Measurements from ENCODE around the gene YTHDF1.

Gene YTHDF1

DNA sequence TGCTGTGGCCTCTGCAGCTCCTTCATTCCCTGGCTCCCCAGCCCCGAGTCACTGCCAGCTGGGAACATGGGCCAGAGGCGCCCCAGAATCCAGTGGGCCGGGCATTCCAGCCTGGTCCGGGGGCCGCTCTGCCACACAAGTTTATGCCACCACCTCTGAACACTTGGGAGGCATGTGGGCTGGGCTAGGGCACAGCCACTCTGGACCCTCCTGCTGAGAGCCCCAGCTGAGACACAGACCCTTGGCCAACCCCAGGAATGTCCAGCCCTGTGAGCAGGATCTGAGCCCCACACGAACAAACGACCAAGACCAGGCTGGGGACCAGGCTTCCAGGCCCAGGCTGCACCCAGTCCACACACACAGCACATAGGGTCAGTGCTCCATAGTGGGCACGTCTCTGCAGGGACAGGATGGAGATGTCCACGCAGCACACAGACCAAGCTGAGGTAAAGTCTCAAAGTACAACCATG lies 33.0 kb downstream of the YTHDF1 start:
- Mint-ChIP-seq H3K4me1 (peaks cover 6% of the 10 kb centered on the region), H3K27me3 (peaks cover 21% of the 10 kb centered on the region), H3K27ac (no peak overlapping the region), H3K4me3 (no peak overlapping the region), H3K36me3 (ENCODE audit: low read depth) (no peaks in the 10 kb centered on the region), H3K9me3 (no peaks in the 10 kb centered on the region)
- DNase-seq (no peak), ATAC-seq (peak; percentile 3)

DNA sequence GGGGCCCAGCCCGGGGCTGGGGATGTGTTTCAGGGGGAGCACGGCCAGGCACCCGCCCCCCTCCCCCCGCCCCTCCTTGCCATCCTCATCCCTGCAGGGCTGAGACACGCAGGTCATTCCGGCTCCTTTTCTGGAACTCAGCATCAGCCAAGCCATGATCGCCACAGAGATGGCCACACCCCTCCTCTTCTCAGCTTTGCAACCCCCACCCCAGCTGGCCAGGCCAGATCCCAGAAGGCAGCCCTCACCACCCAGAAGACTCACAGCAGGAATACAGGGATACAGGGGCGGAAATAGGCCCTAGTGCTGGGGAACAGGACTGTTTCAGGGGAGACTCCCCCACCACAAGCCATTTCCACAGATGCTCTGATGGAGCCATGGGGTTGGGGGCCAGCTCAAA lies 33.5 kb downstream of the YTHDF1 start:
- Mint-ChIP-seq H3K4me1 (peaks cover 8% of the 10 kb centered on the region), H3K36me3 (ENCODE audit: low read depth) (no peaks in the 10 kb centered on the region), H3K9me3 (no peaks in the 10 kb centered on the region), H3K27me3 (peaks cover 23% of the 10 kb centered on the region), H3K4me3 (no peak overlapping the region), H3K27ac (no peak overlapping the region)
- DNase-seq: no peak
- no peak for ATAC-seq

DNA sequence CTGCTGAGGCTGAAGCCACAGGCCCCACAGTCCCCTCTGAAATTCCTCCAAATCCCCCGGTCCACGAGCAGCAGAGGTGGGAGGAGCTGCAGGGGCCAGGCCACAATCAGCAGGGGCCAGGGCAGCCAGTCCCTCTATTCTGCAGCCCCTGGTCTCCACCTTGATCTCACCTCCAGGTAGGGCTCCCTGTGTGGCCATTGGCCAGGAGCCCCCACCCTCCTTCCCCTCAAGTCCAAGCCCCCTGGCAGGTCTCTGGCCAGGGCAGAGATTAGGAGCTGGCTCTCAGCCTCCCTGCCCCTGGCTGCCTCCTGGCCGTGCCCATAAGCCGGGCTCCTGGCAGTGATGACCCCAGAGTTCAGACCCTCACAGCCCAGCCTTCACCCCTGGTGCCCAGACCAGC lies 34.7 kb downstream of the YTHDF1 start:
- H3K4me3 Mint-ChIP-seq: no peak overlapping the region
- H3K27ac Mint-ChIP-seq: no peak overlapping the region
- H3K27me3 Mint-ChIP-seq: peaks cover 33% of the 10 kb centered on the region
- H3K4me1 Mint-ChIP-seq: peaks cover 12% of the 10 kb centered on the region
- no peaks in the 10 kb centered on the region for H3K9me3 Mint-ChIP-seq
- no peak for ATAC-seq
- no peaks in the 10 kb centered on the region for H3K36me3 Mint-ChIP-seq (ENCODE audit: low read depth)
- DNase-seq: no peak

DNA sequence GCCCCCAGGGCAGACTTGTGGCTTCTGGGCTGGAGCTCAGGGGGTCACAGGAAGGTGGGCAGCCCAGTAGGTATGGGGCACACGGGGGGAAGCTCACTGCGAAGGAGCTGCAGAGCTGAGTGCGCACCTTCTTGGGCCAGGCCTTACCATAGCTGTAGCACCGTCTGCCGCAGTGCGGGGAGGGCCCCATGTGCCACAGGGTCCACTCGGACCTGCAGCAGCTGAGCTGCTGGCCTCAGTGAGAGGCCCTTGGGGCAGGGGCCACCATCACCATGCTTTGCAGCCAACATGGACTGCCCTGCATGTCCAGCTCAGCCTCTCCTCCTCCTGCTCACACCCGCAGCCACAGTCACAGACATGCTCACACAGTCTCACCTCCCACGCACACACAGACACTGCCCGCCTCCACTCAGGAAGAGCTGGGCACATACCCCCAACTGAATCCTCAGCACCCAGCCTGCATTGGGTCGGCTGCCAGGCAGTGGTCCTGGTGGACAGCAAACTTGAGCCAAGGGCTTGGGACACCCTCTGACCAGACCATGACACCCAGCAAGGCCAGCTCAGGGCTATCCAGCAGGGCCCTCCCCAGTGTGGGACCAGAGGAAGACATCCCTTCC lies 35.3 kb downstream of the YTHDF1 start:
- no peak for ATAC-seq
- Mint-ChIP-seq H3K4me3 (no peak overlapping the region), H3K9me3 (no peaks in the 10 kb centered on the region), H3K27ac (no peak overlapping the region), H3K4me1 (peaks cover 13% of the 10 kb centered on the region), H3K36me3 (ENCODE audit: low read depth) (no peaks in the 10 kb centered on the region), H3K27me3 (peaks cover 37% of the 10 kb centered on the region)
- no peak for DNase-seq

DNA sequence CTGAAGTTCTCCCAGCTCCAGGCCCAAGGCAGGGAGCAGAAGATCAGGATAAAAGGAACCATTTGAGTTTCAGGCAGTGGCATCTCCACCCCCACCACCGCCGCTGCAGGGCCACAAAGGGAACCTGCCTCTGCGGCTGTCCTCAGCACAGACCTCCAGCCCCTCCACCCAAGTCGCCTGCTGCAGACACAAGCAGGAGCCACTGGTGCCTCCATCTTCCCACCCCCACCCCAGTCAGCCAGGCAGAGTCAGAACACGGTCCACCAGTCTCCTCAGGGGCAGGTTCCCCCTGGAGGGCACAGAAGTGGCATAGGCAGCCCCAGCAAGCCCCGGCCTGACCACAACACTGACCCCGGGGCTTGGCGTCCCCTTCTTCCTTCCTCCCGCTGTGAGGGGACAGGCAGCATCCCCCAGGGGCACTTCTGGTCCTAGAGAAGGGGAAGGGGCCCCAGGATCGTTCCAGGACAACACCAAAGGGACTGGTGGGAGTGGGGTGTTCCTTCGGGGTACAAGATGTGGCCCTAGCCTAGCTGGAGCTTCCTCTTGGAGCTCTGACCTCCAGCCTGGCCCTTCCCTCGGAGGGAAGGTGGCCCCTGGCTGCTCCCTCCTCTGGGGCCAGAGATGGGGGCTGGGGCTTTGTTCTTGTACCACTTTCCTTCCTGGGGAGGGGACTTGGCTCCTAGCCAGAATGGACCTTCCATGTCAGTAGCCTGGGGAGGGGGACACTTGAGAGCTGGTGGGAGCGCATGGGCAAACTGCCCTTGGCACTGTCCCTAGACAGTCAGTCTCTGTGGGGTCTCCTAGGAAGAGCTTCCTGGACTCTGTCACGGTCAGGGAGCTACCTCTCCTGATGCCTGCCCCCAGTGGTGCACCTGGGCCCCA lies 36.0 kb downstream of the YTHDF1 start:
- H3K4me1 Mint-ChIP-seq: peaks cover 13% of the 10 kb centered on the region
- no peaks in the 10 kb centered on the region for H3K36me3 Mint-ChIP-seq (ENCODE audit: low read depth)
- H3K9me3 Mint-ChIP-seq: no peaks in the 10 kb centered on the region
- peaks cover 39% of the 10 kb centered on the region for H3K27me3 Mint-ChIP-seq
- no peak overlapping the region for H3K27ac Mint-ChIP-seq
- DNase-seq (no peak), ATAC-seq (no peak)
- H3K4me3 Mint-ChIP-seq: no peak overlapping the region

DNA sequence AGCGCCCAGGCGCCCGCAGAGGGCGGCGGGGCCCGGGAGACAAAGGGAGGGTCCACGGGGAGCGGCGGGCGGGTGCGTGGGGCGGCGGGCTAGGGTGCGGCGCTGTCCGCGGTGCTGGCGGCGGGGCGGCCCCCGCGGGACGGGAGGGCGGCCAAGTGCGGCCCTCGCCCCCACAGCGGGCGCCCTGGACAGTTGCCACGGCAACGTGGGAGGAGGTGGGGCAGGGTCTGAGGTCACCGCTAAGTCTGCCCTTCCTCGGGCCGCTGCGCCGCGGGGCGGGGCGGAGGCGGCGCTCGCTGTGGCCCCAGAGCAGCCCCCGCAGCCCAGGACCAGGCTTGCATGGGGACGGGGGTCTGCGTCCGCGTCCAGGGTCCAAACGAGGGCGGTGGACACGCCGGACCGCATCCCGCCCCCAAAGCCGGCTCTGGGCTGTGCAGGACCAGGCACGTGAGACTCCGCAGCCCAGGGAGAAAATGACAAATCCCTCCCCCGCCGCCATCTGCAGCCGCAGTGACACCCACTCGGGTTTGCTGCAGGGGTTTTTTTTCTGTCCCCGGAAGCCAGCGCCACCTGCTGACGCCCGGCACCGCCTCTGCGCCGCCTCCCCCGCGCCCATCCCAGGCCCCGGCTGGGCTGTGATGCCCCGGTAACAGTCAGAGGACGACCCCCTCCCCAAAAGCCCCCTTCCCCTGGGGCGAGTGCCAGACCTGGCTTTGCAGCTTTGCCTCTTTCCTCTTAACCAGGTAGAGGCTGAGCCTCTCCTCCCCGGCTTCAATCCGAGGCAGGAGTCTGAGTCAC lies 36.8 kb downstream of the YTHDF1 start:
- DNase-seq: peak; percentile 68
- H3K4me3 Mint-ChIP-seq: no peak overlapping the region
- H3K27me3 Mint-ChIP-seq: peaks cover 47% of the 10 kb centered on the region

DNA sequence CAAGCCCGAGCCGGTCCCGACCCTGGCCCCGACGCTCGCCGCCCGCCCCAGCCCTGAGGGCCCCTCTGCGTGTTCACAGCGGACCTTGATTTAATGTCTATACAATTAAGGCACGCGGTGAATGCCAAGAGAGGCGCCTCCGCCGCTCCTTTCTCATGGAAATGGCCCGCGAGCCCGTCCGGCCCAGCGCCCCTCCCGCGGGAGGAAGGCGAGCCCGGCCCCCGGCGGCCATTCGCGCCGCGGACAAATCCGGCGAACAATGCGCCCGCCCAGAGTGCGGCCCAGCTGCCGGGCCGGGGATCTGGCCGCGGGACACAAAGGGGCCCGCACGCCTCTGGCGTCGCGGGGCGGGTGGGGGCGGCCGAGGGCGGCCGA lies 37.5 kb downstream of the YTHDF1 start:
- Mint-ChIP-seq H3K27me3 (peaks cover 51% of the 10 kb centered on the region), H3K36me3 (ENCODE audit: low read depth) (no peaks in the 10 kb centered on the region), H3K27ac (no peak overlapping the region), H3K4me3 (no peak overlapping the region), H3K4me1 (peaks cover 13% of the 10 kb centered on the region), H3K9me3 (no peaks in the 10 kb centered on the region)
- DNase-seq (no peak), ATAC-seq (no peak)

More for the DNA sequence above, 36.8 kb downstream of the YTHDF1 start:
- H3K36me3 Mint-ChIP-seq (ENCODE audit: low read depth): no peaks in the 10 kb centered on the region
- peak; percentile 29 for ATAC-seq
- H3K27ac Mint-ChIP-seq: no peak overlapping the region
- H3K9me3 Mint-ChIP-seq: no peaks in the 10 kb centered on the region
- peaks cover 13% of the 10 kb centered on the region for H3K4me1 Mint-ChIP-seq

DNA sequence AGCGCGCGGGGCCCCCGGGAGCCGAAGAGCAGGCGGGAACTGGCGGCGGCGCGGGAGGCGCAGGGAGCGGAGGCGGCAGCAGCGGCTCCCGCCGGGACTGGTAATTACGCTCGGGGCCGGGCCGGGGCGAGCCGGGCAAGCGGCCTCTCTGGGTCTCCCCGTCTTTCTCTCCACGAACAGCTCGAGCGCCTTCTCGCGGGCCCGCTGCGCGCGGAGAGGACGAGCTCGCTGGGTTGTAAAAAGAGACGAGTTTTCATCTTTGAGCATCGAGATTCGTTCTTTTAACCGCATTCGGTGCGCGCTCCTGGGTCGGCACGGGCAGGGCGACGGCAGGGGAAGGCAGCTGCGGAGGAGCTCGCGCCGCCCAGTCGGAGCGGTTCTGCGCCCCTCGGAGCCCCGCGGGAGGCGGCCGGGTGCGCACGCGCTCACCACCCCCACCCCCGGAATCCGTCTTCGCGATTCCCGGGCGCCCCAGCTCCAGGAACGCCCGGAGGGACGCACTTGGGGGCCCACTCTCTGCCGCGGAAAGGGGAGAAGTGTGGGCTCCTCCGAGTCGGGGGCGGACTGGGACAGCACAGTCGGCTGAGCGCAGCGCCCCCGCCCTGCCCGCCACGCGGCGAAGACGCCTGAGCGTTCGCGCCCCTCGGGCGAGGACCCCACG lies 38.0 kb downstream of the YTHDF1 start:
- Mint-ChIP-seq H3K27ac (no peak overlapping the region), H3K36me3 (ENCODE audit: low read depth) (no peaks in the 10 kb centered on the region), H3K4me1 (peaks cover 13% of the 10 kb centered on the region), H3K4me3 (no peak overlapping the region), H3K27me3 (peaks cover 51% of the 10 kb centered on the region), H3K9me3 (no peaks in the 10 kb centered on the region)
- ATAC-seq (no peak), DNase-seq (no peak)

DNA sequence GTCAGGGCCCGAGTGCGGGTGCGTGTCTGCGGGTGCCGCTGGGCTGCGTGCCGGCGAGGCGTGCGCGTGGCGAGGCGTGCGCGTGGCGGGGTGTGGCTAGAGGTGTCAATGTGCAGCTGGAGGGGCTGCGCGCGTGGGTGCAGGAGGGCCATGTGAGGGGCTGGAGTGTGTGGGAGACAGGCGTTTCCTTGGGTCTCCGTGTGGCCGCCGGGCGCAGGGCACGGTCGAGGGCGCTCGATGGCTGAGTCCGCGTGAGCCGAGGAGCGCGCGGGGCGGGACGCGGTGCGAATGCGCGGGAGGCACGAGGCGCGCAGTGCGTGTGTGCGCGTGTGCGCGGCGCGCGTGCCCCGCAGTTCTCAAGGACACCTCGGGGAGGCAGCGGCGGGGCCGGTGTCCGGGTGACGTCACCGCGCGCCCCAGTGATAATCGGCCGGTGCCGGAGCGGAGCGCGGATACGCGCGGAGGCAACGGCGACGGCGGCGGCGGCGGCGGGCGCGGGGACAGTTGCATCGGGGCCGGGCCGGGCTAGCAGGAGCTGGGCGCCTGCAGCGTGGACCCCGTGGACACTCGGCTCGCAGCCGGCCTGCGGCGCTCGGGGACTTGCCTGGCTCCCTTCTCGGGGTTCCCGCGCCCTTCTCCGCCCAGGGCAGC lies 38.7 kb downstream of the YTHDF1 start:
- peaks cover 53% of the 10 kb centered on the region for H3K27me3 Mint-ChIP-seq

DNA sequence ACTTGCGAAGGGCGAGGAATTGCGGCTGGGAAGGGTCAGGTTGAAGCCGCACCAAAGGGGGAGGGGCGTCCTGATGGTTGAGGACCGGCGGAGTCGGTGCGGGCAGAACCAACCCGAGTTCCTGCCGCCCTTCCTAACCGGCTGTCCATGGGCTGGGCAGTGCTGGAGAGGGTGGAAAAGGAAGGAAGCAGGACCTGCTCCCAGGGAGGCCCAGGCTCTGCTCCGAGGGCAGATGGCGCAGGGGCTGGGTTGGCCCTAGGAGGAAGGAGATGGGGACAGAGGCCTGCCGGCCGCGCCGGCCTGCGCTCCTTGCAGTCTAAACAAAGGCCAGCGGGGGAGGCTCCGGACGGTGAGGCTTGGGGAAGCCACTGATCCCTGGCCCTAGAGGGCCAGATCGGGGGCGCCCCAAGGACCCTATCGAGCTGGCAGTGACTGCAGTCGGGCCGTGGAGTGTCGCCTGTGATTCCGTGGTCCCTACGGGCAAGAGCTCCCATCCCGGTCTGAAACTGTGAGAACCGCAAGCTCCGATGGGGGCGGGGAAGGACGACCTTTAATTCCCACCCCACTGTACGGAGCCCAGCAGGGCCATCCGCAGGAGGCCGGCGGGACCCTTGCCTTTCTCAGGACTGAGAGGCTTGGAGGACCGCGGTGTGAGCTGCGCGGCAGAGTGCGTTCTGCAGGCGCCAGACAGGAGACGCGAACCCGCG lies 39.4 kb downstream of the YTHDF1 start:
- no peaks in the 10 kb centered on the region for H3K36me3 Mint-ChIP-seq (ENCODE audit: low read depth)
- no peak overlapping the region for H3K27ac Mint-ChIP-seq
- H3K4me3 Mint-ChIP-seq: no peak overlapping the region
- no peak for ATAC-seq
- H3K4me1 Mint-ChIP-seq: peaks cover 13% of the 10 kb centered on the region
- no peaks in the 10 kb centered on the region for H3K9me3 Mint-ChIP-seq
- no peak for DNase-seq
- peaks cover 54% of the 10 kb centered on the region for H3K27me3 Mint-ChIP-seq

More for the DNA sequence above, 38.7 kb downstream of the YTHDF1 start:
- DNase-seq: peak; percentile 44
- H3K4me1 Mint-ChIP-seq: peaks cover 13% of the 10 kb centered on the region
- no peak overlapping the region for H3K27ac Mint-ChIP-seq
- no peaks in the 10 kb centered on the region for H3K36me3 Mint-ChIP-seq (ENCODE audit: low read depth)
- no peak overlapping the region for H3K4me3 Mint-ChIP-seq
- no peak for ATAC-seq
- no peaks in the 10 kb centered on the region for H3K9me3 Mint-ChIP-seq

DNA sequence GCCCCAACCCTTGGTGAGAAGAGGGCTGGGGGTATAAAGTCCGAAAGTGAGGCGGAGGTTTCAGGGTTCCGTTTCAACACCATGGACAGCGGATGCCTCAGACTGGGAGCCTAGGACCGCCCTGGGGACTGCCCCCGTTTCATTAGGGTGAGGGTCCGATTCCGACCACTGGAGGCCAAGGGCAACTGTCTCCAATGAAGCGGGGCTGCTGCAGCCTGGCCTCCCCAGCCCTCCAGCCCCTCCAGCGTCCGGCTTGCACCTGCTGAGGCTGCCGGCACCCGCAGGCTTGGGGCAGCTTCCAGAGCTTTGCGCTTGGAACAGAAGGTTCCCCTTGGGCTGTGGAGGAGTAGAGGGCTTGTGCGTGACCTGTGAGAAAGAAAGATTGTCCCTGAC lies 39.9 kb downstream of the YTHDF1 start:
- Mint-ChIP-seq H3K27me3 (peaks cover 52% of the 10 kb centered on the region), H3K27ac (no peak overlapping the region), H3K36me3 (ENCODE audit: low read depth) (no peaks in the 10 kb centered on the region), H3K4me1 (peaks cover 13% of the 10 kb centered on the region), H3K9me3 (no peaks in the 10 kb centered on the region), H3K4me3 (no peak overlapping the region)
- DNase-seq: peak; percentile 14
- no peak for ATAC-seq

DNA sequence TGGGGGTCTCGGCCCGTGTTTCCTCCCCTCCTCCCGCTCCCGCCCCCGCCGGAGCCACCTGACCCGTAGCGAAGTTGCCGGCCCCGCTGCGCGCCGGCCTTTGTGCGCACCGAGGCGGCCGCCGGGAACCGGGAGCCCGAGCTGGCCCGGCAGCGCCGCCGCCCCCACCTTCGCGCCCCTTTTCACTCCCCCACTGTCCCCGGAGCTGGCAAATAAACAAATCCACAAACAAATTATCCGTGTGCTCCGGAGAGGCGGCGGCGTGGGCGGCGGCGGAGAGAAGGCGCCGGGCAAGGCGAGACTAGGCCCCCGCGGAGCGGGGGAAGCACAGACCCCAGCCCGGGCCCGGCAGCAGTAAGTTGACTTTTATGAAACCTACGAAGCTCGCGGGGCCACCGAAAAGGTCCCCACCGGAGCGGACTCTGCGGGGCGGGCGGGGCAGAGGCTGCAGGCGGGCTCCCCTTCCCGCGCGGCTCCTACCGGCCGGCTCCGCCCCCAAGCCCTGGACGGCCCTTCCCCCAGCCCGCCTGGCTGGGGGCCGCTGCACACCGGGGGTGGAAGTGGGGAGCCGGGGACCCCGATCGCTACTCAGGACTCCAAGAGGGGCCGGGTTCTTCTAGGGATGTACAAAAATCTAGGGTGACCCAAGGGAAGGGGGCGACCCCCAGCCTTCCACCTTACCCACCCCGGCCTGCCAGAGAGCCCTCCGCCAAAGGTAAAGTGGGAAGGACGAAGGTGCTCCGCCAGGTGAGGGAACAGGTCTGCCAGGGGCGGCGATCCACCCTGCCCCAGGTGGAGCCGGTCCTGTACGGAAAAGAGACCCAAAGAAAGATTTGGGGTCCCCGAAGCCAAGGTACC lies 40.7 kb downstream of the YTHDF1 start:
- ATAC-seq (no peak), DNase-seq (no peak)
- no peaks in the 10 kb centered on the region for H3K36me3 Mint-ChIP-seq (ENCODE audit: low read depth)
- no peak overlapping the region for H3K4me3 Mint-ChIP-seq
- no peak overlapping the region for H3K27ac Mint-ChIP-seq
- no peaks in the 10 kb centered on the region for H3K9me3 Mint-ChIP-seq
- H3K27me3 Mint-ChIP-seq: peaks cover 53% of the 10 kb centered on the region
- peaks cover 12% of the 10 kb centered on the region for H3K4me1 Mint-ChIP-seq

All from activated naive CD8-positive, alpha-beta T cell treated with anti-CD3 and anti-CD28 coated beads, Interleukin-2, amount 50 U/mL, for 24 hours (primary cell).